GM21367 (cell line): ENCODE results near the gene KCNMB3.
"Not testable (repeated sequence)": the region's sequence is repeated elsewhere in the genome, so short reads cannot be mapped to it uniquely, and the experiment has no call there.

Experiments used
- ATAC-seq: cut with Tn5 transposase; IDR thresholded peaks from one replicate; pipeline ENCODE4 v1.9.1; 2021; ENCODE audit not compliant: unreplicated experiment

The KCNMB3 gene

DNA sequence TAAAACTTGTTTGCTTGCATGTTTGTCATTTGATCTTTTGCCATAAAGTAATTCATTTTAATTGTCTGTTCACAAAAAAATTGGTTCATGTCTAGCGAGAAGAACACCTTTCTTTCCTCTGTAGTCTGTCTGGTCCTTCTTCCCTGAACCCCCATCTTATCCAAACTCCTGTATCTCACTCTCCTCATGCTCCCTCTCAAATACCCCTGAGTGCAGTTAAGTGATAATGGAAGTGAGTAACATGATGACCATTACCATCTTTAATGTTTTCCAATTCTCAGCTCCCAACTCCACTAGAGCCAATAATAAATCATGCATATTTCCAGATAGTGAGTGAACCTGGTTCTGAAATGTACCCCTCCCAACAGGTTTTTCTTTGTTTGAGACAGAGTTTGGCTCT lies 14.2 kb upstream of the KCNMB3 start:
- no peak for ATAC-seq

DNA sequence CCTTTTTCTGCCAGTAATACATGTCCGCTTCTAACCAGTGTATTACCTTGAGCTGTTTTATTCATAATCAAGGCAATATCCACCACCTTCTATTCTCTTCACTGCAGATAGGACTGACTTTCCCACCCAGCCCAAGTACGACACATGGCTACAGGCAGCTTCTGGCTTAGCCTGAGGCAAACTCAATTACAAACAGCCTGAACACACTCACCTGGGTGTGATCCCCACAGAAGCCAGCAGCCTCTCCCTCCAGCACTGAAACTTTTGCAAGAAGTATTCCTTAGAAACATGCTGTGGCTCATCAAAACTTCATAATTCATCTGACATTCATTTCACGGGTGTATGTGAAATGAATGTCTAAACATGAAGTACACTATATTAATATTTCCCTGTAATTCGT lies 13.5 kb upstream of the KCNMB3 start:
- ATAC-seq = no peak

DNA sequence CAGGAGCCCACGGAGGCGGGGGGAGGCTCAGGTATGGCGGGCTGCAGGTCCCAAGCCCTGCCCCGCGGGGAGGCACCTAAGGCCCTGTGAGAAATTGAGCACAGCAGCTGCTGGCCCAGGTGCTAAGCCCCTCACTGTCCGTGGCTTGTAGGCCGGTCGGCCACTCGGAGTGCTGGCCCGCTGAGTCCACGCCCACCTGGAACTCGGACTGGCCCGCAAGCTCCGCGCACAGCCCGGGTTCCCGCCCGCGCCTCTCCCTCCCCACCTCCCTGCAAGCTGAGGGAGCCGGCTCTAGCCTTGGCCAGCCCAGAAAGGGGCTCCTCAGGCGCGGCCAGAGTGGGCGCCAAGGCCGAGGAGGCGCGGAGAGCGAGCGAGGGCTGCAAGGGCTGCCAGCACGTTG lies 12.2 kb upstream of the KCNMB3 start:
- ATAC-seq = no peak

GRCh38 chr3:179260949-179261765 lies 10.2 kb upstream of the KCNMB3 start:
- ATAC-seq = peak; percentile 83

- ATAC-seq = not testable (repeated sequence)
Measured at GRCh38 chr3:179259959-179260756, 9.2 kb upstream of the KCNMB3 start.

DNA sequence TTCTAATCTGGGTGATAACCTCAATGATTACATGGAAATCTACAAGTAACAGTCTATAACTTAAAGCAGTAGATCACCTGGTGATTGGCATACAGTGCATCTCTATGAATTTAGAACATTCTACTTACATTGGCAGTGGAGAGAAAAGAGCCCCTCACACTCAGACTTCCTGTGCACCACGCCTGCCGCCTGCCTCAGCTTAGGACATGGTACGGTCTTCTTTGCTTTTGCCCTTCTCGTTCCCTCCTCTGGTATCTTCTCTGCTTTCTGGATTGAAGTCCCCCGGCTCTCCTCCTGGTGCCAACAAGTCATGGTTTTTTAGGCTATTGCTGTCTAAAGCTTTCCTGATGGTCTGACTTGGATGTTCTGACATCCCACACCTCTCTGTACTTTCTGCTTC lies 7.9 kb upstream of the KCNMB3 start:
- no peak for ATAC-seq

DNA sequence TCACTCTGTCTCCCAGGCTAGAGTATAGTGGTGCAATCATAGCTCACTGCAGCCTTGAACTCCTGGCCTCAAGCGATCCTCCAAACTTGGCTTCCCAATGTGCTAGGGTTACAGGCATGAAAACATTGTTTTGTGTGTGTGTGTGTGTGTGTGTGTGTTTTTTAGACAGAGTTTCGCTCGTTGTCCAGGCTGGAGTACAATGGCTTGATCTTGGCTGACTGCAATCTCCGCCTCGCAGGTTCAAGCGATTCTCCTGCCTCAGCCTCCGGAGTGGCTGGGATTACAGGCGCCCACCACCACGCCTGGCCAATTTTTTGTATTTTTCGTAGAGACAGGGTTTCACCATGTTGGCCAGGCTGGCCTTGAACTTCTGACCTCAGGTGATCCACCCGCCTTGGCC lies 6.8 kb upstream of the KCNMB3 start:
- ATAC-seq = not testable (repeated sequence)

DNA sequence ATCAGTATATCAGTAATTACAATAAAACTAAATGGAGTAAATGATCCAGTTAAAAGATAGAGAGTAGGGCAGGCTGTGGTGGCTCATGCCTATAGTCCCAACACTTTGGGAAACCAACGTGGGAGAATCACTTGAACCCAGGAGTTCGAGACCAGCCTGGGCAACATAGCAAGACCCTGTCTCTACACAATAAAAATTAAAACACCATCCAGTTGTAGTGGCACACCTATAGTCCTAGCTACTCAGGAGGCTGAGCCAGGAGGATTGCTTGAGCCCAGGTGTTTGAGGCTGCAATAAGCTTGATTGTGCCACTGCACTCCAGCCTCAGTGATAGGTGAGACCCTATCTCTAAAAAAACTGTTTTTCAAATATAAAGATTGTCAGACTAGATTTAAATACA lies 5.9 kb upstream of the KCNMB3 start:
- ATAC-seq = no peak

GRCh38 chr3:179247289-179248015 lies 3.5 kb downstream of the KCNMB3 start:
- ATAC-seq = no peak

- ATAC-seq = no peak
Measured at GRCh38 chr3:179244878-179245277, 6.0 kb downstream of the KCNMB3 start.

GRCh38 chr3:179242859-179243258 lies 8.1 kb downstream of the KCNMB3 start:
- not testable (repeated sequence) for ATAC-seq

DNA sequence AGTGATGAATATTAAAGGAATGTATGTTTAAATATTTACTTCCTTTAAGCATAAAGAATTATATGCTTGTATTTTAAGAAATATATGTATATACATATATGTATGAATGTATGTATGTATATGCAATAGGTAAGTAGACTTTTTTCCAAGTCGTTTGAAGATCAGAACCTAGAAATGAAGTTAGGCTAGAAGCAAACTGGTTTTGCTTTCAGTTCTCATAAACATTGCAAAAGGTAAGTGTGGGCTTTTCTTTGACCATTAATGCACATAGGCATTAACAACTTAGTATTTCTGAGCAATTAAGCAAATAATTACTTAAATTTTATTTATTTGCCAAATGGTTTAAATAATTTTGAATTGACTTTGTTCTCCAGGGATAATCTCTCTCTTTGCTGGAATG lies 10.6 kb downstream of the KCNMB3 start:
- not testable (repeated sequence) for ATAC-seq

DNA sequence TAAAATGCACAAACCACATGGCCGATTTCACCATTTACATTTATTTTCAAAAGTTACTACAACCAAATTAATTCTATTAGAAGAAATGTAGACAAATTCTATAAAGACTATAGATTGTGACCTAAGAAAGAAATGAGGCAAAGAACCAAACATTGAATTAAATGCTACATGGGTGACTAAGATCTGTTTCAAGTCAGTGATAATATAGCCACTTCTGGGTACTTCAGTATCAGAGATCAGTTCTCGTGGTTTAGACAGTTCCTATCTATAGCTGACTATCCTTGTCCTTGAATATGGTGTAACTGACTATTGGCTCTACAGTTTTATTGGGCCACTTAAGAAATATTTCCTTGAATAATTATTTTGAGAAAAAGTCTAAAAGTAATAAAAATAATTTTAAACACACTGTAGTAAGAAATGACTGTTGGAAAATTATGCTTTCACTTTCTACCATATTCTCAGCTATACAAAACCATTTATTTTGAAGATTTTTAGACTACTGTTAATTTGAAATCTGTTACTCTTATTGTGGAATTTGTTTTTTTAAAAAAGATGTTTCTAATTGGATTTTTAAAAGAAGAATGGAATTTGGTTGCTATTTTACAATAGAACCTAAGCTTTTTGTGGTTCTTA lies 14.1 kb downstream of the KCNMB3 start:
- ATAC-seq = peak; percentile 64

- no peak for ATAC-seq
Measured at GRCh38 chr3:179234199-179234598, 16.7 kb downstream of the KCNMB3 start.

DNA sequence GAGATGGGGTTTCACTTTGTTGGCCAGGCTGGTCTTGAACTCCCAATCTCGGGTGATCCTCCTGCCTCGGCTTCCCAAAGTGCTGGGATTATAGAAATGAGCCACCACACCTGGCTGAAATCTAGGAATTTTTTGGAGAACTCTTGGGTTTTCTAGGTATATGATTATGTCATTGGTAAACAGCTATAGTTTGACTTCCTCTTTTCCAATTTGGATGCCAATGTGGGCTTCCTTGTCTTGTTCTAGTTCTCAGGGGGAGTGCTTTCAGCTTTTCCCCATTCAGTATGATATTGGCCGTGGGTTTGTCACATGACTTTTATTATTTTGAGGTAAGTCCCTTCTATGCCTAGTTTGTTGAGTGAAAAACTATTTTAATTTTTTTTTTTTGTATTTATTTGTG lies 17.9 kb downstream of the KCNMB3 start:
- ATAC-seq = no peak

DNA sequence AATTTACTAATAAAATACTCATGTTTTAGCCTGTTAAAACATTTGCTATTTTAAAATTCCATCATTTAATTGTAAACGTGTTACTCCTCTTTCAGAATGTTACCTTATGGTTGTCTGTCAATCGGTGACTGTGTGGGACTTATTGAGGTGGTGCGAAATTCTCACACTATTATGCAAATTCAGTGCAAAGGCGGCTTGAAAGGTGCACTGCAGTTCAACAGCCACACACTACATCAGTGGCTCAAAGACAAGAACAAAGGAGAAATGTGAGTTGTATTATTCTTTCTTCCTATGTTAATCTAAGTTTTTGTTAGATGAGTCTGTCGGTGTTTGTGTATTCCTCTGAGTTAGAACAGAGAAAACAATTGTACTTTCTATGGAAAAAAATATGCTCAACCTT lies 21.7 kb downstream of the KCNMB3 start:
- no peak for ATAC-seq

DNA sequence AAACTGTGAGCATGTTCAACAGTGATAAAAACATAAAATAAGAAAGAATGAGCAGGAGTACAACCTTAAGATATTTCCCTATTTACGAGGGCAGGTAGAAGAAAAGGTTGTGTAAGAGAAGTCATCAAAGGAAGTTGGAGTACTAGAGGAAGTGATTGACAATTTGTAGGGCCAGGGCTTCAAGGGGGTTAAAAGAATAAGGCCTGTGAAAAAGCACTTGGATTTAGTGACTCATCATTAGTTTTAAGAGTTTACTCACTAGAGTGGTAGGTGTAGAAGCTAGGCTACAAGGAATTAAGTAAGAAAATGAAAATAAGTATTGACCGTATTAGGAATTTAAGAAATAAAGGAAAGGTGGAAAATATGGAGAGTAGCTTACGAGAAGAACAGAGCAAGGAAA lies 23.6 kb downstream of the KCNMB3 start:
- ATAC-seq = no peak

DNA sequence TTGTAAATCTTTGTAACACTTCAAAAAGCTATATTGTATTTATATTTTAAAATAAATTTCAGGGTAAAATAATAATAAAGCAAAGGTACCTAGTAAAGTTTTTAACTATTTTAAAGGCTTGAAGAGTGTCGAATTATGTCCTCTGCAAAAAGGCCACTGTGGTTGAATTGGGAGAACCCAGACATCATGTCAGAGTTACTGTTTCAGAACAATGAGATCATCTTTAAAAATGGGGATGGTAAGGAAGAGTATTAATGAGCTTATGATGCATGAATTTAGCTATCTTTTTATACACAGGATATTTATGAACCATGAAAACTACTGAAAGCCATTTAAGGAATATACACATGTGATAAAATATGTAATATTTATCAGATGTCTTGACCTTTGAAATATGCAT lies 26.3 kb downstream of the KCNMB3 start:
- no peak for ATAC-seq

DNA sequence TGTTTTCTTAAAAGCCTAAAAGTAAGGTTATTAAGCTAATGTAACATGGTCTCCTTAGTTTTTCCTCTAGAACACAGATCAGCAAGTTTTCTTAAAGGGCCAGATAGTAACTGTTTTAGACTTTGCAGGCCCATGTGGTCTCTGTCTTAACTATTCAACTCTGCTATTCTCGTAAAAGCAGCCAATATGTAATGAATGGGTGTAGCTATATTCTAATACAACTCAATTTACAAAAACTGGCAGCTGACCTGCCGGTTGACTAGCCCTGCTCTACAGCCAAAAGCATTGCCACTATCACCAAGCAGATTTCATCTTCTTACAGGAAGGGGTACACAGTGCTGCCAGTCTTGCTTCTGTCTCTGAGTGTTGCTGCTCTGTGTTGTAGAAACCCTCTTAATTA lies 27.4 kb downstream of the KCNMB3 start:
- ATAC-seq = no peak

- ATAC-seq = not testable (repeated sequence)
Measured at GRCh38 chr3:179218213-179218612, 32.7 kb downstream of the KCNMB3 start.

- not testable (repeated sequence) for ATAC-seq
Measured at GRCh38 chr3:179215550-179215949, 35.4 kb downstream of the KCNMB3 start.
